ENCODE results near the gene ZDHHC1.

Gene ZDHHC1

GRCh38 chr16:67372664-67373063, 43.6 kb downstream of the ZDHHC1 start:
- peaks cover 0 to 25% (median 2%) of the 10 kb centered on the region in 3 experiments for H3K27me3 ChIP-seq (ENCODE audit: control insufficient read depth in 3 of 3, insufficient read depth in 3 of 3, low read depth in 1 of 3, low read length in 3 of 3)
- no peak overlapping the region for H2BK15ac ChIP-seq (ENCODE audit: low read length)
- no peak overlapping the region for H3K18ac ChIP-seq (ENCODE audit: low read length)
- H3K23ac ChIP-seq (ENCODE audit: low read depth, low read length, poor library complexity), result no peak overlapping the region
- H3K36me3 ChIP-seq (replicated peaks in 1 of 2; ENCODE audit: control insufficient read depth in 2 of 2, insufficient read depth in 2 of 2, low read length in 2 of 2), result no peaks in the 10 kb centered on the region
- H3K4me3 ChIP-seq (ENCODE audit: low read length in 2 of 2), result no peak overlapping the region
- no peak overlapping the region for H4K91ac ChIP-seq (ENCODE audit: low read depth, low read length, poor library complexity)
- H3K9me3 ChIP-seq (replicated peaks in 1 of 2; ENCODE audit: control insufficient read depth in 2 of 2, insufficient read depth in 1 of 2, low read depth in 1 of 2, low read length in 2 of 2), result no peaks in the 10 kb centered on the region
- H3K9ac ChIP-seq (ENCODE audit: low read depth, low read length, poor library complexity), result no peak overlapping the region
- no peak overlapping the region for H4K8ac ChIP-seq (ENCODE audit: low read depth, low read length)
- no peak overlapping the region for H2AFZ ChIP-seq (ENCODE audit: low read length)
- no peak overlapping the region for H2AK5ac ChIP-seq (ENCODE audit: low read depth, low read length)
- no peak overlapping the region for H2BK120ac ChIP-seq (ENCODE audit: low read depth, low read length)
- no peak overlapping the region for H3K4ac ChIP-seq (ENCODE audit: low read length)
- no peak overlapping the region for H2BK5ac ChIP-seq (ENCODE audit: low read length)
- no peaks in the 10 kb centered on the region for H3K4me1 ChIP-seq (ENCODE audit: control insufficient read depth in 2 of 2, insufficient read depth in 1 of 2, low read depth in 1 of 2, low read length in 2 of 2)
- no peak overlapping the region for H3K14ac ChIP-seq (ENCODE audit: low read length)
- H3K27ac ChIP-seq (replicated peaks; ENCODE audit: low read length), result no peak overlapping the region
- no peak overlapping the region for H3K4me2 ChIP-seq (ENCODE audit: insufficient read depth, low read length, poor library complexity, severe bottlenecking)
- no peak overlapping the region for H2BK12ac ChIP-seq (ENCODE audit: low read length)
- no peaks in the 10 kb centered on the region for H3K79me1 ChIP-seq (ENCODE audit: low read depth, low read length)
- DNase-seq (ENCODE audit: low spot score), result no peak

- no peaks in the 10 kb centered on the region for H3K9me3 ChIP-seq (replicated peaks in 1 of 2; ENCODE audit: control insufficient read depth in 2 of 2, insufficient read depth in 1 of 2, low read depth in 1 of 2, low read length in 2 of 2)
- DNase-seq (ENCODE audit: low spot score), result no peak
These were observed 45.6 kb downstream of the ZDHHC1 start for GRCh38 chr16:67370661-67371060.

GRCh38 chr16:67364600-67365235, 51.6 kb downstream of the ZDHHC1 start:
- Histone ChIP-seq H4K91ac (ENCODE audit: low read depth, low read length, poor library complexity) (no peak overlapping the region), H3K36me3 (replicated peaks in 1 of 2; ENCODE audit: control insufficient read depth in 2 of 2, insufficient read depth in 2 of 2, low read length in 2 of 2) (no peaks in the 10 kb centered on the region), H2BK120ac (ENCODE audit: low read depth, low read length) (no peak overlapping the region), H2BK5ac (ENCODE audit: low read length) (no peak overlapping the region), H3K14ac (ENCODE audit: low read length) (no peak overlapping the region), H3K9me3 (replicated peaks in 1 of 2; ENCODE audit: control insufficient read depth in 2 of 2, insufficient read depth in 1 of 2, low read depth in 1 of 2, low read length in 2 of 2) (no peaks in the 10 kb centered on the region), H2AK5ac (ENCODE audit: low read depth, low read length) (no peak overlapping the region), H3K18ac (ENCODE audit: low read length) (no peak overlapping the region), H3K27me3 (ENCODE audit: control insufficient read depth in 3 of 3, insufficient read depth in 3 of 3, low read depth in 1 of 3, low read length in 3 of 3) (peaks cover 0 to 40% (median 2%) of the 10 kb centered on the region in 3 experiments), H3K4me3 (ENCODE audit: low read length in 2 of 2) (no peak overlapping the region), H3K4ac (ENCODE audit: low read length) (no peak overlapping the region), H2BK15ac (ENCODE audit: low read length) (no peak overlapping the region), H3K27ac (replicated peaks; ENCODE audit: low read length) (no peak overlapping the region), H3K23ac (ENCODE audit: low read depth, low read length, poor library complexity) (no peak overlapping the region), H2AFZ (ENCODE audit: low read length) (no peak overlapping the region), H2BK12ac (ENCODE audit: low read length) (no peak overlapping the region), H3K79me1 (ENCODE audit: low read depth, low read length) (no peaks in the 10 kb centered on the region), H3K4me1 (ENCODE audit: control insufficient read depth in 2 of 2, insufficient read depth in 1 of 2, low read depth in 1 of 2, low read length in 2 of 2) (peaks cover 2 to 4% of the 10 kb centered on the region in 2 donors), H4K8ac (ENCODE audit: low read depth, low read length) (no peak overlapping the region), H3K9ac (ENCODE audit: low read depth, low read length, poor library complexity) (no peak overlapping the region), H3K4me2 (ENCODE audit: insufficient read depth, low read length, poor library complexity, severe bottlenecking) (no peak overlapping the region)
- DNase-seq (ENCODE audit: low spot score), result no peak

More at GRCh38 chr16:67370661-67371060, 45.6 kb downstream of the ZDHHC1 start:
- Histone ChIP-seq H3K4me3 (ENCODE audit: low read length in 2 of 2) (no peak overlapping the region), H4K91ac (ENCODE audit: low read depth, low read length, poor library complexity) (no peak overlapping the region), H3K4ac (ENCODE audit: low read length) (no peak overlapping the region), H2BK15ac (ENCODE audit: low read length) (no peak overlapping the region), H3K27ac (replicated peaks; ENCODE audit: low read length) (no peak overlapping the region), H3K14ac (ENCODE audit: low read length) (no peak overlapping the region), H3K4me1 (ENCODE audit: control insufficient read depth in 2 of 2, insufficient read depth in 1 of 2, low read depth in 1 of 2, low read length in 2 of 2) (no peaks in the 10 kb centered on the region), H3K36me3 (replicated peaks in 1 of 2; ENCODE audit: control insufficient read depth in 2 of 2, insufficient read depth in 2 of 2, low read length in 2 of 2) (no peaks in the 10 kb centered on the region), H2AFZ (ENCODE audit: low read length) (no peak overlapping the region), H2BK5ac (ENCODE audit: low read length) (no peak overlapping the region), H3K18ac (ENCODE audit: low read length) (no peak overlapping the region), H3K23ac (ENCODE audit: low read depth, low read length, poor library complexity) (no peak overlapping the region), H3K79me1 (ENCODE audit: low read depth, low read length) (no peaks in the 10 kb centered on the region), H3K4me2 (ENCODE audit: insufficient read depth, low read length, poor library complexity, severe bottlenecking) (no peak overlapping the region), H2BK120ac (ENCODE audit: low read depth, low read length) (no peak overlapping the region), H3K27me3 (ENCODE audit: control insufficient read depth in 3 of 3, insufficient read depth in 3 of 3, low read depth in 1 of 3, low read length in 3 of 3) (peaks cover 0 to 23% (median 2%) of the 10 kb centered on the region in 3 experiments), H2BK12ac (ENCODE audit: low read length) (no peak overlapping the region), H4K8ac (ENCODE audit: low read depth, low read length) (no peak overlapping the region), H3K9ac (ENCODE audit: low read depth, low read length, poor library complexity) (no peak overlapping the region), H2AK5ac (ENCODE audit: low read depth, low read length) (no peak overlapping the region)
- no CpG with 5 or more reads among the region's 4 CpGs for WGBS, 2 donors (ENCODE audit: extremely low coverage in 2 of 2, insufficient read length in 2 of 2, insufficient replicate concordance in 1 of 2)

GRCh38 chr16:67361038-67361437, 55.2 kb downstream of the ZDHHC1 start:
- Histone ChIP-seq H3K18ac (ENCODE audit: low read length) (no peak overlapping the region), H3K14ac (ENCODE audit: low read length) (no peak overlapping the region), H3K27ac (replicated peaks; ENCODE audit: low read length) (no peak overlapping the region), H3K4me1 (ENCODE audit: control insufficient read depth in 2 of 2, insufficient read depth in 1 of 2, low read depth in 1 of 2, low read length in 2 of 2) (peaks cover 2 to 4% of the 10 kb centered on the region in 2 donors), H3K27me3 (ENCODE audit: control insufficient read depth in 3 of 3, insufficient read depth in 3 of 3, low read depth in 1 of 3, low read length in 3 of 3) (peaks cover 0 to 38% (median 0%) of the 10 kb centered on the region in 3 experiments), H3K9ac (ENCODE audit: low read depth, low read length, poor library complexity) (no peak overlapping the region), H2AFZ (ENCODE audit: low read length) (no peak overlapping the region), H2BK12ac (ENCODE audit: low read length) (no peak overlapping the region), H4K91ac (ENCODE audit: low read depth, low read length, poor library complexity) (no peak overlapping the region), H3K4me3 (ENCODE audit: low read length in 2 of 2) (no peak overlapping the region), H3K36me3 (replicated peaks in 1 of 2; ENCODE audit: control insufficient read depth in 2 of 2, insufficient read depth in 2 of 2, low read length in 2 of 2) (no peaks in the 10 kb centered on the region), H2AK5ac (ENCODE audit: low read depth, low read length) (no peak overlapping the region), H3K9me3 (replicated peaks in 1 of 2; ENCODE audit: control insufficient read depth in 2 of 2, insufficient read depth in 1 of 2, low read depth in 1 of 2, low read length in 2 of 2) (no peaks in the 10 kb centered on the region), H4K8ac (ENCODE audit: low read depth, low read length) (no peak overlapping the region), H3K23ac (ENCODE audit: low read depth, low read length, poor library complexity) (no peak overlapping the region), H2BK15ac (ENCODE audit: low read length) (no peak overlapping the region), H3K79me1 (ENCODE audit: low read depth, low read length) (no peaks in the 10 kb centered on the region), H3K4ac (ENCODE audit: low read length) (no peak overlapping the region), H2BK5ac (ENCODE audit: low read length) (no peak overlapping the region), H3K4me2 (ENCODE audit: insufficient read depth, low read length, poor library complexity, severe bottlenecking) (no peak overlapping the region), H2BK120ac (ENCODE audit: low read depth, low read length) (no peak overlapping the region)
- no CpG with 5 or more reads among the region's 3 CpGs for WGBS, 2 donors (ENCODE audit: extremely low coverage in 2 of 2, insufficient read length in 2 of 2, insufficient replicate concordance in 1 of 2)
- DNase-seq (ENCODE audit: low spot score), result no peak

Data from neuronal stem cell (in vitro differentiated cells).